Vagina (tissue), 2 donors: ENCODE results near the gene CERCAM.

Source experiments
- CTCF ChIP-seq, 3 experiments: fragments of 450-650 bp in 2 of 3; fragments of 200-600 bp in 1 of 3; sonication (generic) in 1 of 3; IDR thresholded peaks; one replicate each; pipeline ENCODE4 v1.5.1; 2017 to 2019; ENCODE audit warnings: antibody characterized with exemption in 3 of 3, mild to moderate bottlenecking in 2 of 3, moderate library complexity in 2 of 3
- POLR2A ChIP-seq, 2 donors: fragments of 450-650 bp; IDR thresholded peaks; one replicate each; pipeline ENCODE4 v1.6.1; 2017; ENCODE audit warnings: antibody characterized with exemption in 2 of 2, mild to moderate bottlenecking in 2 of 2, moderate library complexity in 2 of 2
- POLR2AphosphoS5 ChIP-seq, 2 donors: sonication (generic); formaldehyde crosslinking; IDR thresholded peaks; one replicate each; pipeline ENCODE4 v1.9.0; 2017; ENCODE audit warnings: antibody characterized with exemption in 2 of 2, mild to moderate bottlenecking in 2 of 2, low read depth in 1 of 2; ENCODE audit not compliant: insufficient read depth in 1 of 2

GRCh38 chr9:128482186-128482585 is 61.5 kb downstream of the CERCAM start:
- no peak for TF ChIP-seq POLR2A (IDR thresholded peaks at IDR 0.05)
- TF ChIP-seq CTCF (IDR thresholded peaks at IDR 0.05): no peak
- TF ChIP-seq POLR2AphosphoS5 (IDR thresholded peaks at IDR 0.05; ENCODE audit: insufficient read depth in 1 of 2, low read depth in 1 of 2): no peak
